Osteoblast (primary cell): ENCODE results near the gene NR2E1. TPM values are rescaled to one million over a fixed set of nuclear protein-coding genes. Genes with fewer than 3 reads are reported as not detected.

ENCODE experiments used
- DNase-seq: peaks from one replicate; pipeline ENCODE4 v3.0.0; 2011; ENCODE audit warnings: low spot score, mixed read lengths; ENCODE audit not compliant: insufficient read length; ENCODE audit errors: missing footprints
- H2AFZ ChIP-seq: 2 replicates; pipeline ENCODE4 v1.6.0; 2011; ENCODE audit warnings: mild to moderate bottlenecking, low read length
- H3K27ac ChIP-seq: 2 replicates; pipeline ENCODE4 v1.5.1; 2011; ENCODE audit warnings: mild to moderate bottlenecking, low read depth, low read length, moderate library complexity
- H3K27me3 ChIP-seq: 2 replicates; pipeline ENCODE4 v1.6.0; 2012; ENCODE audit warnings: mild to moderate bottlenecking, control low read depth, inconsistent platforms, low read length, moderate library complexity; ENCODE audit not compliant: insufficient read depth
- H3K36me3 ChIP-seq: 2 replicates; pipeline ENCODE4 v1.5.1; 2011; ENCODE audit warnings: mild to moderate bottlenecking, low read length, control low read depth, moderate library complexity; ENCODE audit not compliant: insufficient read depth
- H3K4me1 ChIP-seq: 2 replicates; pipeline ENCODE4 v1.5.1; 2011; ENCODE audit warnings: mild to moderate bottlenecking, low read length, control low read depth, moderate library complexity; ENCODE audit not compliant: insufficient read depth
- H3K4me2 ChIP-seq: 2 replicates; pipeline ENCODE4 v1.6.0; 2011; ENCODE audit warnings: mild to moderate bottlenecking, low read length; ENCODE audit not compliant: insufficient read depth
- H3K4me3 ChIP-seq: fragments of 200-600 bp; sonication (generic); 3 replicates; pipeline ENCODE4 v1.5.1; 2012; ENCODE audit warnings: mild to moderate bottlenecking, low read length, inconsistent platforms; ENCODE audit not compliant: insufficient read depth
- H3K79me2 ChIP-seq: 2 replicates; pipeline ENCODE4 v1.6.0; 2012; ENCODE audit warnings: mild to moderate bottlenecking, low read length, control low read depth, inconsistent platforms; ENCODE audit not compliant: insufficient read depth
- H3K9me3 ChIP-seq: 2 replicates; pipeline ENCODE4 v1.5.1; 2011; ENCODE audit warnings: low read depth, low read length, control low read depth
- H4K20me1 ChIP-seq: 2 replicates; pipeline ENCODE4 v1.6.0; 2012; ENCODE audit warnings: mild to moderate bottlenecking, low read length, control low read depth; ENCODE audit not compliant: insufficient read depth
- total RNA-seq: library from RNA; depleted of rRNA; stranded (reverse); fragments of >200 nt; gene quantifications from 2 replicates; pipeline ENCODE4 v1.2.3, GENCODE V29; 2012
- TF ChIP-seq, protein P1 (sequence below): IDR thresholded peaks from 2 replicates; pipeline ENCODE4 v1.5.1; 2011; ENCODE audit warnings: mild to moderate bottlenecking, low read depth, low read length, moderate library complexity; ENCODE audit errors: extremely low read depth

Gene NR2E1
- total RNA-seq, 1 donor, result not detected

DNA sequence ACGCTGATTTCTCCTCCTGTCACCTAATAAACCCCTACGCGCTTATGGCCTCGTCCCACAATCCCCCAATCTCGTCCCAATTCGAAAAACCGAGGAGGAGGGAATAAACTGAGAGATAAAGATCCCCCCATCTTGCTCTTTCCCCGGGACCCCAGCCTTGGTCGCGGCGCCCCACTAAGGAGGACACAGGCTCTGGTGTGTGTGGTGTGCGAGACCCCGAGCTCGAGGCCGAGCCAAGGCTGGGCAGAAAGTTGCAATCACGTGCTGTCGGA lies 1.3 kb upstream of the NR2E1 start:
- no peaks in the 10 kb centered on the region for H3K79me2 ChIP-seq
- H3K4me3 ChIP-seq, result no peak overlapping the region
- H2AFZ ChIP-seq, result no peak overlapping the region
- TF ChIP-seq, protein P1, sequence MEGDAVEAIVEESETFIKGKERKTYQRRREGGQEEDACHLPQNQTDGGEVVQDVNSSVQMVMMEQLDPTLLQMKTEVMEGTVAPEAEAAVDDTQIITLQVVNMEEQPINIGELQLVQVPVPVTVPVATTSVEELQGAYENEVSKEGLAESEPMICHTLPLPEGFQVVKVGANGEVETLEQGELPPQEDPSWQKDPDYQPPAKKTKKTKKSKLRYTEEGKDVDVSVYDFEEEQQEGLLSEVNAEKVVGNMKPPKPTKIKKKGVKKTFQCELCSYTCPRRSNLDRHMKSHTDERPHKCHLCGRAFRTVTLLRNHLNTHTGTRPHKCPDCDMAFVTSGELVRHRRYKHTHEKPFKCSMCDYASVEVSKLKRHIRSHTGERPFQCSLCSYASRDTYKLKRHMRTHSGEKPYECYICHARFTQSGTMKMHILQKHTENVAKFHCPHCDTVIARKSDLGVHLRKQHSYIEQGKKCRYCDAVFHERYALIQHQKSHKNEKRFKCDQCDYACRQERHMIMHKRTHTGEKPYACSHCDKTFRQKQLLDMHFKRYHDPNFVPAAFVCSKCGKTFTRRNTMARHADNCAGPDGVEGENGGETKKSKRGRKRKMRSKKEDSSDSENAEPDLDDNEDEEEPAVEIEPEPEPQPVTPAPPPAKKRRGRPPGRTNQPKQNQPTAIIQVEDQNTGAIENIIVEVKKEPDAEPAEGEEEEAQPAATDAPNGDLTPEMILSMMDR, result no peak
- H3K4me2 ChIP-seq, result no peak overlapping the region
- no peak for DNase-seq
- H3K36me3 ChIP-seq, result no peaks in the 10 kb centered on the region
- no peaks in the 10 kb centered on the region for H4K20me1 ChIP-seq
- H3K27me3 ChIP-seq, result peaks cover 100% of the 10 kb centered on the region
- H3K27ac ChIP-seq, result no peak overlapping the region
- H3K9me3 ChIP-seq, result no peaks in the 10 kb centered on the region
- no peaks in the 10 kb centered on the region for H3K4me1 ChIP-seq

DNA sequence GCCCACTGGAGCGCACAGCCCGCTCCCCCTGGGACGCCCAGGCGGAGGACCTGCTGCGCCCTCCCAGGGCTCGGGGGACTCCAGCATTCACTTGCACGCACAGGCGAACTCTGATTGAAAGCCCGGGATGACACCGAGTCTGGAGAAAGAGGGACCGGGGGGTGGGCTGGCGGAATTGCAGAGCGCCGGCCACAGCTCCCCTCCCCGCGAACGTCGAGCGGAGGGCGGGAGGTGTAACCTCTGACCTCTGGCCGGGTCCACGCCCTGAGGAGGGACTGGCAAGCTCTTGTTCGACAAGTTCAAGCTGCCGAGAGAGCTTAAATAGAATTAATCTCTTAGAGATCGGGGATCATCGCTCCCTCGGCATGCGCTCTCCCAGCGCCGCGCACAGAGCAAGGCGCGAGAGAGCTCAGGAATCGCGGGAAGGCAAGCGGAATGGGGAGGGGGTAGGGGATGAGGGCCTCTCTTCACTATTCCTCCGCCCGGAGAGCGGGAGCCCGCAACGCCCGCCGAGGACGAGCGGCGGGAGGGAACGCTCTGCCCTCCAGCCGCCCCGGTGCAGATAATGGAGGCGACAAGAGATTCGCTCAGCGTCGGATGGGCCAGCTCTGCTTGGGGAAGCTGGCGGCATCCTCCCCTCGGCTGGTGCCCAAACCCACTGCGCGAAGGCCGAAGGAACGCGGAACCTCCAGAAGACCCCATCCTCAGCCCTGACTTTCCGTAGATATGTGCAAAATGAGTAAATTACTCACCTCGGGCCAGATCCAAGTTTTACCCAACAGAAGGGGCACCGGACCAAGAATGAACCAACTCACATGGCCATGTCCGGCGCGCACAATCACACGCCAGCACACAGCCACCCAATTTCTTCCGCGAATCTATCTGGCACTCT lies 761 bp upstream of the NR2E1 start:
- Histone ChIP-seq H2AFZ (no peak overlapping the region), H3K4me1 (no peaks in the 10 kb centered on the region), H3K36me3 (no peaks in the 10 kb centered on the region), H3K9me3 (no peaks in the 10 kb centered on the region), H4K20me1 (no peaks in the 10 kb centered on the region), H3K79me2 (no peaks in the 10 kb centered on the region), H3K4me2 (no peak overlapping the region), H3K27me3 (peaks cover 100% of the 10 kb centered on the region), H3K27ac (no peak overlapping the region), H3K4me3 (no peak overlapping the region)
- TF ChIP-seq, protein P1, result no peak
- peak; percentile 79 for DNase-seq

DNA sequence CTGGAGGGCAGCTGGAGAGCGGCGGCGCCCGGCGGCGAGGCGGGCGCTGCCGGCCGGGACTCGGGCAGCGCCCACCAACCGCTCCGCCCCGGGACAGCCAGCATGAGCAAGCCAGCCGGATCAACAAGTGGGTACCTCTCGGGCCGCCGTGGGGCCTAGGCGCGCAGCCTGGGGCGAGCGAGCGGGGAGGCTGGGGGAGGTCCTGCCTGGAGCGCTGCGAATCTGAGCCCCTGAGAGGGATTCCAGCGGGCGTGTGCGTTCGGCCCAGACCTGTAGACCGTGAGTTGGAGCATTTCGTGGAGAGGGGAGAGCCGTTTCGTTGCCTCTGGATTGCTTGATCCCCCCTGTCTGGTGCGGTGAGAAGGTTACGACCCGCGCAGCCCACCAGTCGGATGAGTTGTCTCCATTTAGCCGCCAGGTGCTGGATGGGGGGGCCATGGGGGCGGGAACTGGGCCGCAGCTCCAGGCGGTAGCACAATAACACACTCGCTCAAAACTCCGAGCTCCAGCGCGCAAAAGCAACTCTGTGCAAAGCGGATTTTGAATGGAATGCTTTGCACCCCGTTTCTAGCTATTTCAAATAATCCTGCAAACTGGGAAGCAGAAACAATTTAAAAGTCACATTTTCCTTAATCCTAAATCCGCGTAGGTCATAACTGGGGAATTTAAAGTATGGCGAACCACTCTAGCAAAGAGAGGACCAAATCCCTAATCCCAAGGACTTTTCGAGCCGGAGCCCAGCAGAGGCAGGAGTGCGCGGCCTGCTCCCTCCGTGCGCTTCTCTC lies 1.0 kb downstream of the NR2E1 start:
- no peaks in the 10 kb centered on the region for H3K36me3 ChIP-seq
- H3K27me3 ChIP-seq, result peaks cover 100% of the 10 kb centered on the region
- no peak overlapping the region for H3K4me3 ChIP-seq
- no peaks in the 10 kb centered on the region for H3K9me3 ChIP-seq
- no peak overlapping the region for H2AFZ ChIP-seq
- TF ChIP-seq, protein P1, result no peak
- H3K27ac ChIP-seq, result no peak overlapping the region
- H4K20me1 ChIP-seq, result no peaks in the 10 kb centered on the region
- H3K79me2 ChIP-seq, result no peaks in the 10 kb centered on the region
- no peak for DNase-seq
- H3K4me2 ChIP-seq, result no peak overlapping the region
- no peaks in the 10 kb centered on the region for H3K4me1 ChIP-seq

DNA sequence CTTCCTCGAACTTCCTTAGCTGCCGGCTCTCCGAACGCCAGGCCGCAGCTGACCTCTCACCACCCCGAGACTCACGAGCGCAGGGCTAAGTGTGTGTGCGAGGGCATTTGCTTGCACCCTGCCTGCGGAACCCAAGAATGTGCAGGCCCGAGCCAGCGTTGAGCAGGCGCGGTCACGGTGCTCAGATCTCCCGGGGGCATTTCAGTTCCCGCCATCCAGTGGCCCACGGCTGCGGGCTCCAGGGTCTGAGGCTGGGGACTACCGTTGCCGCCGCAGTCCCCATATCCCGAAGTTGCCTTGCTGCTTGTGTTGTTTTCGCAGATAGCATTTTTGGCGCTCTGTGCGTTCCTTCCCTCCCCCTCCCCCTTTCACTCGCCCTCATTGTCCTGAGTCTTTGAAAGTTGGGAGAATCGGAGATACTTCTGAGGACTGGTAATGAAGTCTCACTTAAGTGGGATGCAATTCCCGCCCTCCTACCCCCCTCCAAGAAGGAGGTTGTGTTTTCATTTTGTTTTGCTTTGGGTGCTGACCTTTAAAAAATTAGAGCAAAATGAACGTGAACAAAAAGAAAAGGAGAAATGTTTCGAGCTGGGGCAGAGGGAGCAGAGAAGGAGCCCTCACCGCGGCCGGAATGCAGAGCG lies 1.7 kb downstream of the NR2E1 start:
- no peak overlapping the region for H3K4me2 ChIP-seq
- peaks cover 100% of the 10 kb centered on the region for H3K27me3 ChIP-seq
- H2AFZ ChIP-seq, result no peak overlapping the region
- DNase-seq, result peak; percentile 87
- no peak overlapping the region for H3K27ac ChIP-seq
- no peaks in the 10 kb centered on the region for H3K9me3 ChIP-seq
- H3K79me2 ChIP-seq, result no peaks in the 10 kb centered on the region
- no peaks in the 10 kb centered on the region for H4K20me1 ChIP-seq
- H3K4me1 ChIP-seq, result no peaks in the 10 kb centered on the region
- H3K36me3 ChIP-seq, result no peaks in the 10 kb centered on the region
- TF ChIP-seq, protein P1, result no peak
- no peak overlapping the region for H3K4me3 ChIP-seq
